GM12878 (cell line): ENCODE data around the gene UGGT2. TPM values are rescaled to one million over a fixed set of nuclear protein-coding genes. Genes with fewer than 3 reads are reported as not detected.

Experiments
- ATAC-seq: fragments of 200-7000 bp; cut with Tn5 transposase; 3 replicates; pipeline ENCODE4 v1.9.1; 2020; ENCODE audit warnings: mild to moderate bottlenecking, moderate library complexity
- BruUV-seq: library from RNA; stranded (reverse); fragments of 400-500 nt; replicated peaks from 2 replicates; lab custom pipeline; 2021; lab: Mats Ljungman, UMichigan
- CTCF ChIA-PET: fragments of 300-600 bp; sonication (Branson Sonifier 250); formaldehyde crosslinking; extraction: SDS; loops from one replicate; lab custom pipeline; 2021; ENCODE audit warnings: inconsistent platforms; lab: Yijun Ruan, JAX
- POLR2A ChIA-PET: fragments of 350-600 bp; formaldehyde crosslinking; extraction: SDS; loops from one replicate; lab custom pipeline; 2021; ENCODE audit warnings: inconsistent platforms; lab: Charles Lee
- RAD21 ChIA-PET: fragments of 300-600 bp; sonication (Branson Sonifier 250); formaldehyde crosslinking; loops from one replicate; lab custom pipeline; 2023; ENCODE audit warnings: antibody characterized with exemption; ENCODE audit not compliant: unreplicated experiment; lab: Charles Lee
- SMC1A ChIA-PET: fragments of 300-600 bp; sonication (Branson Sonifier 250); formaldehyde crosslinking; loops from one replicate; lab custom pipeline; 2023; ENCODE audit not compliant: unreplicated experiment, uncharacterized antibody; lab: Charles Lee
- DNase-seq: peaks from one replicate; pipeline ENCODE4 v3.0.0-alpha.2; 2011; ENCODE audit warnings: low read depth, low spot score
- FAIRE-seq: peaks from 3 replicates; lab custom pipeline; 2011; peaks lifted over from hg19 to GRCh38; lab: Jason Lieb, UNC
- H2AFZ ChIP-seq: 2 replicates; pipeline ENCODE4 v1.6.0; 2011; ENCODE audit warnings: low read depth, low read length, control low read depth; ENCODE audit not compliant: control insufficient read depth
- H3K27ac ChIP-seq: 2 replicates; pipeline ENCODE4 v1.5.1; 2011; ENCODE audit warnings: control low read depth; ENCODE audit not compliant: control insufficient read depth, insufficient read depth
- H3K27me3 ChIP-seq, 2 experiments: replicated peaks in 1 of 2; 2 replicates each; pipeline versions ENCODE4 v1.6.0 to v1.6.1; 2011; ENCODE audit warnings: low read length in 1 of 2; ENCODE audit not compliant: control insufficient read depth in 2 of 2, insufficient read depth in 2 of 2
- H3K36me3 ChIP-seq, 2 experiments: 2 replicates each; pipeline ENCODE4 v1.5.1; 2011; ENCODE audit warnings: low read length in 1 of 2; ENCODE audit not compliant: control insufficient read depth in 2 of 2, insufficient read depth in 2 of 2
- H3K4me1 ChIP-seq: 2 replicates; pipeline ENCODE4 v1.6.1; 2011; ENCODE audit warnings: mild to moderate bottlenecking, low read length, moderate library complexity, mixed read lengths; ENCODE audit not compliant: control insufficient read depth, insufficient read depth
- H3K4me2 ChIP-seq: 2 replicates; pipeline ENCODE4 v1.6.0; 2011; ENCODE audit warnings: control low read depth; ENCODE audit not compliant: control insufficient read depth, insufficient read depth
- H3K4me3 ChIP-seq: fragments of 200-600 bp; sonication (generic); 2 replicates; pipeline ENCODE4 v1.5.1; 2016
- H3K79me2 ChIP-seq: 2 replicates; pipeline ENCODE4 v1.6.0; 2011; ENCODE audit warnings: low read length; ENCODE audit not compliant: control insufficient read depth, insufficient read depth
- H3K9ac ChIP-seq: 2 replicates; pipeline ENCODE4 v1.8.0; 2011; ENCODE audit warnings: low read length, control low read depth, mixed read lengths; ENCODE audit not compliant: control insufficient read depth, insufficient read depth
- H3K9me3 ChIP-seq: replicated peaks from 3 replicates; pipeline ENCODE4 v1.5.1; 2011; ENCODE audit warnings: mild to moderate bottlenecking, low read length; ENCODE audit not compliant: control insufficient read depth, insufficient read depth
- H4K20me1 ChIP-seq: 2 replicates; pipeline ENCODE4 v1.6.0; 2011; ENCODE audit not compliant: control insufficient read depth, insufficient read depth
- CBX3 ChIP-seq: fragments of 200-600 bp; sonication (generic); IDR thresholded peaks from 2 replicates; pipeline ENCODE4 v1.6.1; 2016; ENCODE audit warnings: low read depth, borderline replicate concordance
- CEBPZ ChIP-seq: fragments of 150-350 bp; IDR thresholded peaks from 2 replicates; pipeline ENCODE4 v1.6.1; 2016; ENCODE audit warnings: low read depth, low read length
- CHD4 ChIP-seq: fragments of 200-600 bp; sonication (generic); IDR thresholded peaks from 2 replicates; pipeline ENCODE4 v1.6.1; 2016; ENCODE audit warnings: mild to moderate bottlenecking
- EZH2 ChIP-seq: IDR thresholded peaks from 2 replicates; pipeline ENCODE4 v1.6.1; 2012; ENCODE audit warnings: low read depth, mild to moderate bottlenecking, control low read depth, inconsistent platforms, low read length, borderline replicate concordance; ENCODE audit not compliant: control insufficient read depth
- MLLT1 ChIP-seq: fragments of 450-650 bp; IDR thresholded peaks from 2 replicates; pipeline ENCODE4 v1.6.1; 2016; ENCODE audit warnings: mild to moderate bottlenecking
- MXI1 ChIP-seq: fragments of 150-350 bp; IDR thresholded peaks from 2 replicates; pipeline ENCODE4 v1.6.1; 2011; ENCODE audit warnings: low read depth, mild to moderate bottlenecking, inconsistent platforms, low read length, improper control_type of control experiment
- NR2C2 ChIP-seq: IDR thresholded peaks from 2 replicates; pipeline ENCODE4 v1.6.1; 2011; ENCODE audit warnings: borderline replicate concordance, low read depth; ENCODE audit not compliant: control insufficient read depth, insufficient read length
- POLR2AphosphoS5 ChIP-seq: IDR thresholded peaks from 2 replicates; pipeline ENCODE4 v1.6.1; 2011; ENCODE audit warnings: mild to moderate bottlenecking, low read length, inconsistent platforms
- RAD51 ChIP-seq: fragments of 450-650 bp; IDR thresholded peaks from 2 replicates; pipeline ENCODE4 v1.6.1; 2016; ENCODE audit warnings: moderate library complexity, mild to moderate bottlenecking, inconsistent platforms
- RELA ChIP-seq: fragments of 450-650 bp; IDR thresholded peaks from 2 replicates; pipeline ENCODE4 v1.8.0; 2014; ENCODE audit warnings: borderline replicate concordance; ENCODE audit not compliant: partially characterized antibody
- SIN3A ChIP-seq: IDR thresholded peaks from 2 replicates; pipeline ENCODE4 v1.6.1; 2012; ENCODE audit warnings: low read depth, low read length, improper control_type of control experiment
- SMAD5 ChIP-seq: IDR thresholded peaks from 2 replicates; pipeline ENCODE4 v1.6.1; 2016; ENCODE audit warnings: antibody characterized with exemption, low read depth
- TCF7 ChIP-seq: IDR thresholded peaks from 2 replicates; pipeline ENCODE4 v1.6.1; 2014; ENCODE audit warnings: antibody characterized with exemption, borderline replicate concordance
- ZBTB40 ChIP-seq: fragments of 450-650 bp; IDR thresholded peaks from 2 replicates; pipeline ENCODE4 v1.6.1; 2016; ENCODE audit warnings: mild to moderate bottlenecking, moderate library complexity, borderline replicate concordance
- WGBS: methylation state at CpG from one replicate; pipeline ENCODE4 v1.1.6; 2016; ENCODE audit warnings: low lambda C conversion rate; ENCODE audit not compliant: insufficient replicate concordance, insufficient coverage; ENCODE audit errors: missing lambda C conversion rate; 5-methylcytosine and 5-hydroxymethylcytosine counted together
- in situ Hi-C: fragments of 300-500 bp; cut with MboI; formaldehyde crosslinking; loops from 9 replicates; pipeline ENCODE4 v1.14.3; 2018; ENCODE audit warnings: mixed read lengths
- intact Hi-C: fragments of 100-400 bp; cut with micrococcal nuclease; formaldehyde crosslinking; loops from one replicate; pipeline ENCODE4 v1.14.2; 2022; ENCODE audit not compliant: unreplicated experiment
- polyA plus RNA-seq, 11 experiments: library from polyadenylated mRNA; depleted of rRNA in 4 of 11; unstranded in 6 of 11; stranded (reverse) in 5 of 11; fragments of >200 nt; fragmentation: Nextera tagmentation in 4 of 11; fragmentation: Illumina TruSeq in 1 of 11; extraction: Ambion mirVana in 4 of 11; extraction: Trizol in 1 of 11; gene quantifications; 1 replicate in 1 of 11; 2 replicates in 10 of 11; pipeline versions ENCODE4 v1.2.1 to v1.2.3, GENCODE V29; 2011 to 2016; ENCODE audit warnings: inconsistent platforms in 2 of 11, missing spikeins in 2 of 11, low read depth in 1 of 11
- total RNA-seq, 4 experiments: library from RNA; depleted of rRNA in 3 of 4; stranded (reverse); fragments of >200 nt in 3 of 4; fragmentation: Illumina TruSeq in 1 of 4; extraction: Trizol in 1 of 4; gene quantifications; 2 replicates each; pipeline versions ENCODE4 v1.2.1 to v1.2.3, GENCODE V29; 2013 to 2021

UGGT2 gene
- total and polyA plus RNA-seq, 10 of the 15 experiments (the other 5 are each of a cell fraction or from before 2014, with no cell fraction given) = 4.9 to 29.0 (median 17.3) TPM

GRCh38 chr13:96072392-96072791, 19.2 kb upstream of the UGGT2 start:
- CTCF ChIA-PET = interaction anchor here (6.3 kb wide), 1 partner anchor 53 kb away, joined by 46 read pairs; no protein-coding TSS in a partner anchor

More at GRCh38 chr13:96072392-96072791, 19.2 kb upstream of the UGGT2 start:
- DNase-seq (no peak), ATAC-seq (no peak), FAIRE-seq (no peak)
- H3K9ac ChIP-seq = no peak overlapping the region
- RAD21 ChIA-PET = no interaction called here
- no peaks in the 10 kb centered on the region for H3K4me1 ChIP-seq
- H3K27ac ChIP-seq = no peak overlapping the region
- no peak overlapping the region for H3K4me3 ChIP-seq
- 38% methylated on average over 3 of the region's 3 CpGs for WGBS
- H3K9me3 ChIP-seq = no peaks in the 10 kb centered on the region
- intact Hi-C loops = no loop called here
- TF ChIP-seq POLR2AphosphoS5 = no peak
- no peak for TF ChIP-seq NR2C2
- TF ChIP-seq CHD4 = no peak
- no peak for TF ChIP-seq ZBTB40
- TF ChIP-seq SMAD5 = no peak
- no peak for TF ChIP-seq CBX3
- TF ChIP-seq CEBPZ = no peak
- no peak for TF ChIP-seq RELA
- no peak for TF ChIP-seq EZH2
- TF ChIP-seq MXI1 = no peak
- no peak for TF ChIP-seq SIN3A
- TF ChIP-seq MLLT1 = no peak
- TF ChIP-seq RAD51 = no peak
- TF ChIP-seq TCF7 = no peak
- no peaks in the 10 kb centered on the region for H3K79me2 ChIP-seq
- in situ Hi-C loops = no loop called here
- no TSS peak for BruUV-seq
- H2AFZ ChIP-seq = no peak overlapping the region
- H3K4me2 ChIP-seq = no peak overlapping the region
- H4K20me1 ChIP-seq = no peaks in the 10 kb centered on the region
- no peaks in the 10 kb centered on the region for H3K36me3 ChIP-seq
- no peaks in the 10 kb centered on the region; a peak in 1 of 4 replicates for H3K27me3 ChIP-seq
- SMC1A ChIA-PET = no interaction called here
- POLR2A ChIA-PET = no interaction called here
